HG02642 (cell line): ENCODE results near the gene AOPEP.
A peak's percentile ranks its signal among the peaks of the same experiment; 100 is the strongest.

ENCODE experiments used
- ATAC-seq: cut with Tn5 transposase; IDR thresholded peaks from one replicate; pipeline ENCODE4 v1.9.1; 2021; ENCODE audit warnings: mild to moderate bottlenecking; ENCODE audit not compliant: unreplicated experiment, poor library complexity

Gene AOPEP

DNA sequence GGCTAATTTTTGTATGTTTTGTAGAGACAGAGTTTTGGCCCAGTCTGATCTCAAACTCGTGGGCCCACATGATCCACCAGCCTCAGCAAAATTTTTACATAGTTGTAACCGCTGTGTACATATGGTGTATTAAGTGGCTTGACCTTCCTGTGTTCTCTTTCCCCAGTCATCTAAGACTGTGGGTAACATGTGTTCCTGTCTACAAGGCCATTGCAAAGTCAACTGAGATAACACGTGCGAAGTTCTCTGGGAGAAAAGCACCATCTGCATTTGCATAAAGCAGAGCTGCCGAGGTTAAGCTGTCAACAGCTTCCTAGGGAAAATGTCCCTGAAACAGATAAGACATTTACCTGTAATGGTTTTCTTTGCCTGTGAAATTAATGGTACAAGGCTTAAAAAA lies 317.3 kb downstream of the AOPEP start:
- no peak for ATAC-seq

- ATAC-seq: no peak
Measured at GRCh38 chr9:95044731-95045508, 318.4 kb downstream of the AOPEP start.

GRCh38 chr9:95045751-95046150 lies 319.3 kb downstream of the AOPEP start:
- ATAC-seq: no peak

- ATAC-seq: no peak
Measured at GRCh38 chr9:95047452-95048224, 321.1 kb downstream of the AOPEP start.

DNA sequence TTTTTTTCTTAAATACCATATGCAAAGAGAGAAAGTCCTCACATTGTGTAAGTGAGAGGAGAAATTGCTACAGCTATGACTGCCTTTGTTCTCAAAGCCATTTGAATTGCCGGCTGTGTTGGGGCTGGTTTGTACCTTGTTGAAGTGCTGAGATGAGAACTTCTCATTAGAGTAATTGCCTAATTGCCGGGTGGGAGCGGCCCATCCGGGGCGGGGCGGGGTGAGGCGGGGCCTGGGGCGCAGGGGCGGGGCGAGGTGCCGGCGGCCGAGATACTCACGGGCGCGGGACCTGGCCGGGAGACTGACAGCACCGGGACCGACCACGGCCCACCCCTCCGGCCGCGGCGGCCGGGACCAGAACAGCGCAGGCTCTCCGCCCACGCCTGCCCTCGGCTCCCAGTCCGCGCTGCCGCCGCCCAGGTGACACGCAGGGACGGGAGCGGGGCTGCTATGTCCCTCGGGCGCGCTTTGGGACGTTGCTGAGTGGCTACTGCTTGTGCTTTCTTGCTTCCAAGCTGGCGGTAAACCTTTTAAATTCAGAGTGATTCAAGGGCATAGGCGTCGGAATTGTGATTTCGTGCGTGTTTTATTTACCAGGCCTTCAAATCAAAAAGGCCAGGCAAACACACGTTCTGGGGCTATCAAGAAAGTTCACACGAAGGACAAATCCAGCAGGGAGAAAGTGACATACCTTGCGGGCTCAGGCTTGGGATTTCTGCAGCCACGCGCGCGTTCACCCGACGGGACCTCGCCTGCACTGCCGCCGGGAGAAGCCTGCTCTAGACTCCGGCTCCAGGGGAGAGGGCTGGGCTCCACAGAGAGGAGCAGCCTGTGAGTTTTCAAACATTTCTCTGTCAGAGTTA lies 322.0 kb downstream of the AOPEP start:
- peak; percentile 91 for ATAC-seq

- no peak for ATAC-seq
Measured at GRCh38 chr9:95049761-95050160, 323.3 kb downstream of the AOPEP start.

- no peak for ATAC-seq
Measured at GRCh38 chr9:95053611-95054570, 327.4 kb downstream of the AOPEP start.

- ATAC-seq: no peak
Measured at GRCh38 chr9:95055334-95055850, 328.9 kb downstream of the AOPEP start.

DNA sequence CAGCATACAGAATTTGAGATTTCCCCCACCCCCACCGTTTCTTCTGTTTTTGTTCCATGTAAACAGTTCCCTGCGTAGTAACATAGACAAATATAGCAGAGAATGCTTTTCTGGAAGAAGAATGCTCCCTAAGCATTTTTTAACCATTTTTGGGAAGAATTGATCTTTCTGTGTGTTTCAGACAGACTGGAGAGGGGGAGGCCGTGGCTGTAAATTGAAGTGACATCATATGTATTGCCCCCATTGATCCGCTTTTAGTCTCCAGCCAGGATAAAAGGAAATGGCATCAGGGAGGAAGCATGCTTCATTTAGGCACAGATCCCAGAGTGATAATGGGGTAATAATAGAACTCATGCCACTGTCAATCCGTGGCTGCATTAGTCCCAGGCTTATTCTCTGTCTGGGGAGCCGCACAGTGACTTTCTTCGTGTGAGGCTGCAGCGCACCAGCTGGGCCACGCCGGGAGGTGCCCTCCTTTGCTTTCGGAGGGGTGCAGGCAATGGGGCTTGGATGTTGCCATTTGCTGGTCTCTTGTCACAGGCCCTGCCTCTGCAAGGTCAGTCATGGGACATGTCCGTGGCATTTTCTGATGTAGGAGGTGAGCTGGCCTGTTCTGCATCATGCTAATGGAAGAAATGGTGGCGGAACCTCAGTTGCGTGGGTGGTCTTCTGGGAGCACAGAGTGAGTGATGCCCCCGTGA lies 329.5 kb downstream of the AOPEP start:
- ATAC-seq: no peak

GRCh38 chr9:95057101-95057500 lies 330.6 kb downstream of the AOPEP start:
- ATAC-seq: no peak

GRCh38 chr9:95058121-95058785 lies 331.8 kb downstream of the AOPEP start:
- ATAC-seq: no peak

- no peak for ATAC-seq
Measured at GRCh38 chr9:95058795-95059386, 332.4 kb downstream of the AOPEP start.

DNA sequence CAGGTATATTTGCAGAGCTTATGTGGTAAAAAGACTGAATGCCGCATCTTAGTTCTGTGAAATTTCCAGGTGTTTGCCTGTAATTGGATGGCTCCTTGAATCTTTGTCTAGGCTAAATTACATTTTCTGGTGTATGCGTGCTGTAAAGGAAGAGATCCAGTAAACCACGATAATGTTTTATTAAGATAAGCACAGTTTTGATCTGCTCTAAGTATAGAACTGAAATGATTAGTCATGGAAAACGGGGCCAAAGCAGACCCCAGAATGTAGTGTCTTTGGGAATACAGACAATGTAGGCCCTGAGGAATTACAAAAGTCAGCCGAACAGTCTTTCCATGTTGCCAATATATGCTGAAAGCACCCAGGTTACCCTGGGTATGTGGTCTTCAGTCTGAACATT lies 333.7 kb downstream of the AOPEP start:
- ATAC-seq: no peak

DNA sequence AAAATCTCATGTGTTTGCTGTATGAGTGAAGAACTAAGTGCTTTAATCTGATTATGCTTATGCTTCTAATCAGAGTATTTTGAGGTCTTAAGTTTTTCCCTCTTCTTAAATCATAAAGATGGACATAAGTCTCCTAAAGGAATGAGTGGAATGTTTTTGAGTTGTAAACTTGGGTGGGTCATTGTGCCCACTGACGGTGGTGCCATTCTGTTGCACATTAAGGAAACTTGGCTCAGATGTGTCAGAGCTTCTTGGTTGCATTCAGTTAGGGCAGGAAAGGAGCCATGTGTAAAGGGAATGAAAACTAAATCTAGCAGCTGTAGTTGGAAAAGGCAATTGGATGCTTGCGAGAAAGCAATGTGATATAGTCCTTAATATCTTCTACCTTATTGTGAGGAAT lies 334.4 kb downstream of the AOPEP start:
- no peak for ATAC-seq

GRCh38 chr9:95061916-95062595 lies 335.6 kb downstream of the AOPEP start:
- no peak for ATAC-seq

DNA sequence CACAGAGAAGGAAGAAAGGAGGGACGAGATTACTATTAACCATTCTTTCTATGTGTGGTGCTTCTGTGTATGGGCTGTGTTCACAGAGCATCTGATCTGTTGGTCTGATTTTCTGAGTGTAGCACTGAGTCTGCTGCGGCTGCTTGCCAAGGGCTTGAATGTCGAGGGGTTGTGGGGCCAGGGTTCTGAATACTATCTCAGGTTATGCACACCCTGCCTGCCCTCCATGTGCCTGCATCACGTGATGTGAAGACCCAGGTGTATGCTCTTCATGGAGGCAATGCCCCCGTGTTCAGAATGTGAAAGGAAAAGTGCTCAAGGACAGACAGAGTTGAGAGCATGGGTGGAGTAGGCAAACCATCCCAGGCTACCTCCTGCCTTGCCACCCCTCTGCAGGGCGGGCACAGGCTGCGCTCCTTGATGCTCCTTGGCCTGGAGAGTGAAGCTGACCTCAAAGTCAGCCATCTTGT lies 336.1 kb downstream of the AOPEP start:
- no peak for ATAC-seq

DNA sequence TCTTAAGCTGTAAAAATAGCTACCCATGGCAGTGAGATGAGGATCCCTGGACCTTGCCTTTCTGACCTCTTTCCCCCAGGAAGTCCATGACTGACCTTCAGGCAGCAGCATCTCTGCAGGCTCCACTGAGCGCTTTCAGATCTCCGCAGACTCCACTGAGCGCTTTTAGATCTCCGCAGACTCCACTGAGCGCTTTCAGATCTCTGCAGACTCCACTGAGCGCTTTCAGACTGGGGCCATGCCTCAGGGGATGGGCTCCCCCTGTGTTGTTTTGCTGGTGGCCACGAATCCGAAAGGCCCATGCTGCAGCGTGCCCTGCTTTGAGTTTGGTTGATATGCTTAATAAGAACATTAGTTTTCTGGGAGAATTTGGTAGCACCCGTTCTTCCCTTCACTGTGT lies 336.8 kb downstream of the AOPEP start:
- ATAC-seq: no peak
